Activated CD8-positive, alpha-beta memory T cell treated with anti-CD3 and anti-CD28 coated beads, Interleukin-2, amount 50 U/mL, for 24 hours (primary cell): ENCODE data around the gene CNTNAP2.

Experiments
- DNase-seq: peaks from one replicate; pipeline ENCODE4 v3.0.0-alpha.2; 2020; ENCODE audit errors: extremely low read depth

CNTNAP2 gene

DNA sequence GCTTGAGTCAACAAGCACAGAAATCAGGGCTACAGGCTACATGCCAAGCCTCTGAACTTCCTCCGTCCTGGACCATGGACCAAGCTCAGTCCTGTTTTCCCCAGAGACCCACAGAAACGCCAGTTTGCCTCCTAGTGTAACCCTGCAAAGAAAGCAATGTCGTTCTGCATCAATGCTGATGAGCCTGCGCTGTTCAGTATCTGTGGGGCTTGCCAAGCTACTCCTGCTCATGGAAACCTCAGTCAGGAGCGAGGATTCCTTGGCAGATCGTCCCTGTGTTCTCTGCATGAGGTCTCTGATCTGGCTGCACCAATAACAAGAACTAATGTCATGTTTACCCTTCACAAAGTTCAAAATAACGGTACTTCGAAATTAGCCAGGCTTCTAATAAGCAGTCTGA lies 1978.5 kb downstream of the CNTNAP2 start:
- no peak for DNase-seq

DNA sequence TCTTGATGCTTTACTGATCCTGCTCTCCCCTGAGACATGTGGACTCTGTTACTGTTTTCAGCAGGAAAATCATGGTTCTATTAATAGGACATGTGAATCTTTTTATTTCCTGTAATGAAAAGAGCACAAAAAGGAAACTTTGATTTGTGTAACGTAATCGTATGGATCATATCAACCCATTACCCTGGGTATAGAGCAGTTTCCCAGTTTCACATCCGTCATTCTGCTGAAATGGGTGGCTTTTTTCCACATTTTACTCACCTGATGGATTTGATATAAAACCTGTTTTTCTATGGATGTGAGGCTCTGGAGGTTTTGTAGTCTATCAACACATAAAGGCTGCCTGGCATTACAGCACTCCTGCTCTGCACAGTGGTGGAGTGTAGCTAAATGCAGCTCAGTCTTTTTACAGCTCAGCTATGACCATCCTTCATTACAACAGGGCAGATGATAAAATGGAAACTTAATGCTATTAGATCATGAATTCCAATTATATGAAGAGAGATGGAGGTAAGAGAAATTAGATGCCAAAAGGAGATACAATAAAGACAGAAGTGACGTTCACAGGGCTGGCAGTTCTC lies 1987.6 kb downstream of the CNTNAP2 start:
- DNase-seq = no peak

DNA sequence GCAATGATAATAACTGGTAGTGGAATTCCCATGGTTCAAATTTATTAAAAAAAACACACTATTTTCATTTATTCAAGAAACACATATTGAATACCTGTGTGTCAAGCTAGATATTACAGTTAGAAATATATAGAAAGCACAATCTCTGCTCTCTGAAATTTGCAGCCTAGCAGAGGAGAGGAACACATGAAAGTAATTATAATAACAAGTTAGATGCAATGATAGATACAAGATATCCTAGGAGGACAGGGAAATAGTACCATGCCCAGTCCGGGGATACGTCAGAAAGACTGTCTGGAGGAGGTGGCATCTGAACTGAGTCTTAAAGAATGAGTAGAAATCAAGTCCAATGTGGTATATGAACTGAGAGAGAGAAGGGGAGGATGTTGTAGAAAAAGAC lies 1988.3 kb downstream of the CNTNAP2 start:
- DNase-seq = no peak

DNA sequence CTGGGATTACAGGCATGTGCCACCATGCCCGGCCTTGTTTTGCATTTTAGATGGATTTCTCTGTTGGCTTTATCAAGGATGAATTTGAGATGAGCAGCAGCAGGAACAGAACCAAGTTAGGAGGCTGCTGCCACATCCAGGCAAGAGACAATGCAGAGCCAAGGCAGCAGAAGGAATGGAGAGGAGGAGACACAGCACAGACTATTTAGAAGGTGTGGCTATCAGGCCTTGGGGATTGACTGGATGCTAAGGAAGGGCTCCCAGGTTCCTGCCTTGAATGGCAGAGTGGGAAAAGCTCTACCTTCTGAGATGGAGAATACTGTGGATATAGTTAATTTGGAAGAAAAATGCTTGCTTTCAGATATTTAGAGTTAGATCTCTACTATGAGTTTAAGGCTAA lies 1989.3 kb downstream of the CNTNAP2 start:
- DNase-seq = no peak

DNA sequence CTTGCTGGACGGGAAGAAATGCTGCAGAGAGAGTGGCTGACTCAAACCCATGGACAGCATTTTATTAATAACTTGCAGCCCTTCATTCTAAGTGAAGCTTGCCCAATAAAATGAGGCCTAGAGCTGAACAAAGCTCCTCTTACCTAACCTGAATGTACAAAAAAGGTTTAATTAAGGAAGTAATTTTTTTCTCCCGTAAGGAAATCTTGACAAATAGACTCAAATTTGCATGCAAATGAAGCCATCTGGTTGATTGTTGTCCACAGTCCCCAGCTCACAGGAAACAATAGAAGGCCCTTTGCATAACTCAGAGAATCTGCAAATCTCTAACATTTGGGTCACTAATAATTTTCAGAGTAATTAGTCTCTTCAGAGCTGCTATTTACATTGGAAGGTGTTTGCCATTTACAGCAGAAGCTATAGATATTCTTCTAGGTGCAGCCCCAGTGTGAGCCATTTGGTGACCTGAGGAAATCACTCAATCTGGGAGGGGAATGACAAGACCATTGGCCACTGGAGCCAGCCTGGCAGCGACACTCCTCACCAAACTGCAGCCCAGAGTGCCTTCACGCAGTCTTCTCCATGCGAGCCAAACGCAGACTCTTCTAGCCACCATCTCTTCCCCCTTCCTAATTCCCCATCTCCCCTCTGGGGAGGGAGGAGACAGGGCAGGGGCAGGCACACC lies 1991.0 kb downstream of the CNTNAP2 start:
- DNase-seq = no peak

DNA sequence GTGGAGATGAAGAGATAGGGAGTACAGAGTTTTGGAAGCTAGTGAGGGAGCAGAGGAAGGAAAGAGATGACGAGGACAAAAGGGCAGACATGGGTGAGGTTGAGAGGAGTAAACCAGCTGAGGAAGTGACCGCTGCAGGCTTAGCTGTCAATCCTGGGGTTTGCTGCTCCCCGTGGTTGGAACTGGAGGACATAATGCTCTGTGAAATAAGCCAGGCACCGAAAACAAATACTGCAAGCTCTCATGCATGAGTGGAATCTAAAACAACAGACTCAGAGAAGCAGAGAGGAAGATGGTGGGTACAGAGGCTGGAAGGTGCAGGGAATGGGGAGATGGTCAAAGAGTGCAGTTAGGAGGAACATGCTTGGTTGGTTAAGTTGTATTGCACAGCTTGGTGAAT lies 1991.8 kb downstream of the CNTNAP2 start:
- no peak for DNase-seq

DNA sequence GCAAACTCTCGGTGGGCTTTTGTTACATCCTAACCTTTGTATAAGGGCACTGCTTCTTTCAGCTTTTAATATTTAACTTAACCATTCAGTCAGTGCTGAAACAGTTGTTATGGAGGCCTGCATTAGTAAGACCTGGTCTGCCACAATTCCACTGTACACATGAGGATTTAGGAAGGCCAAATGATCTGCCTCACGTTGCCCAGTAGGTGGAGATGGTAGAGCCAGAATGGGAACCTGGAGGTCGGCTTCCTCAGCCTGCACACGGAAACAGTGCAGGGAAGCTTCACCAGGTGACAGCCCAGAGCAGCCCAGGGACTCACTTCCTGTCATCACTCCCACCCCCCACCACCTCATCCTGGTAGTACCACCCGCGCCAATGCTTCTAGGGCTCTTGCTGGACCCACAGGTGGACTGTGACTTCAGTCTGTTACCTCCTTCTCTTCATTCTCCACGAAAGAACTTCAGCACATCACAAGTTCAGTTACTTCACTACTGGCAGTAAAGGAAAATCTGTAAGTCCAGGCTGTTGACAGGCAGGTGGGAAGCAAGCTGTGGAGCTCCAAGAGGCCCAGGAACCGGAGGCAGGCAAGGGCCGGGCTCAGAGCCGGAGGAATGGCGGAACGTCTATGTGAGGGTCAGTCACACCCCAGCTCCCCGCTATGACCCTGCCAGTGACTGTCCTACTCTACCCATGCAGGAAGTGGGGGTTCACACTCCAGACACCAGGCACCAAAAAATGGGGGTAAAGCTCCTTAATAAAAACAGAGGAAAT lies 1993.7 kb downstream of the CNTNAP2 start:
- no peak for DNase-seq

DNA sequence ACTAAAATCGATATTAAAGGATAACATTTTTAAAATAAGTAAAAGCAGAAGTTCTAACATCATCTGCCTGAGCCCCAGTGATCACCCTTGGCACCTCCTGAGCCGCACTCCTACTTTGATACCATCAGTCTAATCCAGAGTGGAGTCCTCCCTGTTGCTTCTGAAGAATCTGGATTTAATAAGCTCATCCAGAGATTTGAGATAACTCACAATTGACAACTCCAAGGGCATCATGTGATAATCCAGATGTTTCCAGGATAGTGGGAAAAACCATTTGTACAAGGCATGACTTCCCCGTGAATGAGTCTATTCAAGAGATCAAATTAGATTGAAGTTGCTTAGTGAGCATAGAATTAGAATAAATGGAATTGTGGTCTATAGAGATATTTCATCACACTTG lies 1998.2 kb downstream of the CNTNAP2 start:
- no peak for DNase-seq

DNA sequence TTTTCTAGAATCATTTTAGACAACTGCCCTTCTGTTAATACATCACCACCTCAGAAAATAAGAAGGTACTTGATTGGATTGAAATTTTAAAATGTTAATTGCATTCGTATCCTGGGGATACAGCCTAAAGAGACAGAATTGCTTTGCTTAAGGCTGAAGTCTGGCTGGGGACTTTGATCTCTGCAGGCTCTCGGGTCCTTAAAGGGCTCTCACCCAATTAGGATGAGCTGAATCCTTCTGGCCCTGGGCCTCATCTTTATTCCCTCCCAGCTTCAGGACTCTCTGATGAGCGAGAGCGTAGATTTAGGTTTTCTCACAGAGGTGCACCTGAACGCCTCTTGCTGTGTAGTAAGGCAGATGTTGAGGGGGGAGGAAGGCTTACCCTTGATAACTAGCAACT lies 1998.7 kb downstream of the CNTNAP2 start:
- no peak for DNase-seq

DNA sequence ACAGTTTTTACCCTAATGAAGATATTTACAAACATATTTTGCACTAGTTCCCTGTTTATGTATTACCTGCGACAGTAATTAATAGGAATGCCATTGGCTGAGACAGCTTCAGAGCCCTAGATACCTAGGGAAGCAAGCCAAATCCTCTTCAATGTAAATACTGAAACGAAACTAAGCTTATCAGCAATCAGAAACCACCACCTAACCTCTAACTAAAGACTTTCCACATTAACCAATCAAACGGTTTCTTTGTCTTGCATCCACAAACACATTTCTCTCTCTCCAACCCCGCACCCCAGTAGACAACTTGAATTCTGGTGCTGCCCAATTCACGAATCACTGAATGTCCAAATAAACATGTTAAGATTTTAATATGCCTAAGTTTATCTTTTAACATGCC lies 1999.6 kb downstream of the CNTNAP2 start:
- no peak for DNase-seq

DNA sequence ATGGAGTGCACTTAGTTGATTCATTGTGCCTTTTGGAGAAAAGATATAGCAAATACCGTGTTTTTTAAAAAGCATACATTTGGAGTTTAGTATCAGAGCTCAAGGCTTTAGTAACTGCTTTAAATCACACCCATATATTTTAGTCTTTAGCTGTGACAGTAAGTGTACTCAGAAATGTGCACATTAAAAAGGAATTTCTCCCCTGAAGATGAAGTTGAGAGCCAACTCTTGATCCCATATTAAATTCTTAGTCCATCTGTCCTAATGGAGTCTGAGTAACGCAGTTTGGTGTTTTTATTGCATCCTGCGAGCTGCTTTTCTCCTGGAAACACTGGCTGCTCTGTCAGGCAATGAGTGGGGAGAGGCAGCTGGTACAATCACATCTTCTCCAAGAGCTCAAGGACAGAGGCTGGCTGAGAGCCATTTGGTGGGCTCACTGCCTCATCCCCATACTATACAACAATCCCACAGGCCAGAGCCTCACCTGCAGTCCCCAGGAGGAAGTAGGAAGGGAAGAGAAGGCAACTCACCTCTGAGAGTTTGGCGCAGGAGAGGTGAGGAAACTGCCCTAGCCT lies 2000.3 kb downstream of the CNTNAP2 start:
- no peak for DNase-seq

DNA sequence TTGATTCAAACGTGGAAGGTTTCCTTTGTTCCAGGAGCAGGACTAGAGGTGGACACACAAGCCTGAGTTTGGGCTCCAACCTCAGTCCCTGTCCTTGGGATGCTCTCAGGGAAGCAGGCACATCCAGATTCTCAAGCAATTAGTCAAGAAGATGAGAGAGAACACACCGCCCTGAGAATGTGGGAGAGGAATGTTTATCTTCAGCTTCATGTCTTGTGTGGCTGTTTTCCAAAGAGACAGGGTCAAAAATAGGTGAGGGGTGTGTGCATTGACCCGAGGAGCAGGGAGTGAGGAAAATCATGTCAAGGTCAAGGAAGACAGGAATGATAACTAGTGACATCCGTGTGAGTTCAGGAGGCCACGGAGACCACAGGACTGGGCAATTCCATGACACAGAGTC lies 2001.8 kb downstream of the CNTNAP2 start:
- no peak for DNase-seq

DNA sequence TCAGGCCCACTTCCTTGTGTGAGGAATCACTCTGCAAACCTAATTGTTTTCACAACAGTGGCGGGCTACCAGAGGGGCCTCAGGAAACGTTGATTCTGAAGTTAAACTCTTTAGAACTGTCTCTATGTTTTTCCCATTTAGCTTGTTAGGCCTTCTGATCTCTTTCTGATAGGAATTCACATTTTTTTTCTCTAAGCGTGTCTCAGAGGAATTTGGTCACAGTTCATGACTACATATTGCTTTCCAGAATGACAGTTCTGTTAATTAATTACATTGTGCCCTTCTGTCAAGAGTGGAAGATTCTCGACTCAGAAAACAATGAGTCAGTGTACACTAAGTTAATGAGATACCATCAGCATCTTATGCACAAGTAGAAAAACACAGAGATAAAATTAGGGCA lies 2004.8 kb downstream of the CNTNAP2 start:
- no peak for DNase-seq

DNA sequence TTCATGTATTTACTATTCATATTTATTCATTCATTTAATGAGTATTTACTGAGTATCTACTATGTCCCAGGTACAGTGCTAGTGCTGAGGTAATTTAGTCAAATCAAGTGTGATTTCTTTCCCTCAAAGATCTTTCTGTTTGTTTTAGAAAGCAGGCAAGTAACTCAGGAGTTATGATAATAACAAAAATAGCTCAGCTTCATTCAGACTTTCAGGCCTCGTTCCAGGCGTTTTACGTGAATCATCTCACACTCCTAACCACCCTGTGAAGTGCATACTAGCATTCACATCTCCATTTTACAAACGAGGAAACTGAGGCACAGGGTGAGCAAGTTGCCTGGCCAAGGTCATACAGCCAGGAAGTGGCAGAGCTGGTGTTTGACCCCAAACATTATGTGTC lies 2005.2 kb downstream of the CNTNAP2 start:
- DNase-seq = no peak

DNA sequence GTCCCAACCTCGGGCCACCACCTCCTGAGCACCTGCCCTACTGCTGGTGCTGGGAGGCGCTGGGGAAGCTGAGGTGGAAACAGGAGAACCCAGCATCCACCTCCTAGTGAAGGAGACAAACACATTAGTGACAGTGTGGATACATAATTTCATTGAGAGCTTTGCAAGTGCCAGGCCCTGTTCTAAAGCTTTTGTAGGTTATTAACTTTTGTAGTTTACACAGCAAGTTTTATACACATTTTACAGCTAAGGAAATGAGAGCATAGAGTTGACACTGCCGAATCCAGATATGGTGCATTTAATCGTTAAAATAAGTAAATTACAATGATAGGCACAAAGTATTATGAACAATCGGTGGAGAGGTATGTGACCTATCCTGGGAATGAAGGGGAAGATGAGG lies 2007.9 kb downstream of the CNTNAP2 start:
- DNase-seq = no peak

DNA sequence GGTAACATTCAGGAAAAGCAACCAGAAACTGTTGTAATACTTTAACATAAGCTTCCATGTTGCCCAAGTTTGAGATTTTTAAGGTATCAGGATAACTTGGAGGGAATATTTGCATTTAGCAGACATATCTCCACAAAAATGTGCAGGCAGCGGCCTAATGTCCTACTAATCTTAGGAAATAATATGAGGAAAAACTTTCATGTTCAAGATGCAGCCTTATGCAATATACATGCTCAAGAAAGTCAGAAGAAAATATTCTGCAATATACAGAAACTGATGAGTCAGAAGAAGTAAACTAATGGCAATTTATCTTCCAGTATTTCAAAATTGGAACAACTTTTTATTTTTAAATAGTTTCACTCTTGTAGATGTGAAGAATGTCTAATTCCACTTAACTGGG lies 2010.8 kb downstream of the CNTNAP2 start:
- DNase-seq = no peak

DNA sequence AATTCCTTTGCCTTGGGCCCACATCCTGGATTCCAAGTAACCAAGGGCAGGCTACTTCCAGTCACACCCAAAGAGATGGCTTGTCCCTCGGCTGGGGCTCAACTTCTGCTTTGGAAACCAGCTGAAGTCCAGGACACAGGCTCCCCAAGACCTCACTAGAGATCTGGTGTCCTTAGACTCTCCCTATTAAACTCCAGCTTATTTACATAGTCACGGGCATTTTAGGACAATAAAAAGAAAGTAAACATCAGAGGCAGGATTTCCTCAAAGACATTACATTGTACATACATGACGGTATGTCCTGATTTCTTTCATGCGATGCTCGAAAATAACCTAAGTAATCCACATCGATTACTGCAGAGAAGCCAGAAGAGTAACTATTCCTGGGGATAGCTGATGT lies 2012.4 kb downstream of the CNTNAP2 start:
- no peak for DNase-seq

DNA sequence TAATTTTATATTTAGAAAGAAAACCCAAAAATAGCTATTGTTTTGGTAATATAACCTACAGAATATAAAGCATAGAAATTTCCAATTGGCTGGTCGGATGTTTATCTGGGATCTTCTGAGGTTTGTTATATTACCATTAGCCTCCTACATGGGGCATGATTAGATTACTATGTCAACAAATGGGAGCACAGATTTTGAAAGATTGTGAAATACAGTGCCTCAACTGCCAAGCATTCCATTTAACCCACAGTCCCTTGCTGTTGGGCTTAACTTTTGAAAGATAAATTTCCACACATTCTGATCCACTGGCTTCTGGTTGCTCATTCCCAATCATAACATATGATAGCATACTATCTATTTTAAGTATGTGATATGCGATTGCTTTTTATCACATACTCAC lies 2018.5 kb downstream of the CNTNAP2 start:
- no peak for DNase-seq

DNA sequence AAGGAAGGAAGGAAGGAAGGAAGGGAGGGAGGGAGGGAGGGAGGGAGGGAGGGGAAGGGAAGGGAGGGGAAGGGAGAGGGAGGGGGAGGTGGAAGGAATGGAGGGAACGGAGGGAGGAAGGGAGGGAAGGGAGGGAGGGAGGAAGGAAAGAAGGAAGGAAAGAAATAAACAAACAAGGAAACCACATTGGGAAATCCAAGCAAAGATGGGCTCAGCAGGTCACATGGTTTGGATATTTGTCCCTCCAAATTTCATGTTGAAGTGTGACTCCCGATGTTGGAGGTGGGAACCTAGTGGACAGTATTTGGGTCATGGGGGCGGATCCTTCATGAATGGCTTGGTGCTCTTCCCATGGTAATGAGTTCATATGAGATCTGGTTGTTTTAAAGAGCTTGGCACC lies 2019.4 kb downstream of the CNTNAP2 start:
- no peak for DNase-seq

DNA sequence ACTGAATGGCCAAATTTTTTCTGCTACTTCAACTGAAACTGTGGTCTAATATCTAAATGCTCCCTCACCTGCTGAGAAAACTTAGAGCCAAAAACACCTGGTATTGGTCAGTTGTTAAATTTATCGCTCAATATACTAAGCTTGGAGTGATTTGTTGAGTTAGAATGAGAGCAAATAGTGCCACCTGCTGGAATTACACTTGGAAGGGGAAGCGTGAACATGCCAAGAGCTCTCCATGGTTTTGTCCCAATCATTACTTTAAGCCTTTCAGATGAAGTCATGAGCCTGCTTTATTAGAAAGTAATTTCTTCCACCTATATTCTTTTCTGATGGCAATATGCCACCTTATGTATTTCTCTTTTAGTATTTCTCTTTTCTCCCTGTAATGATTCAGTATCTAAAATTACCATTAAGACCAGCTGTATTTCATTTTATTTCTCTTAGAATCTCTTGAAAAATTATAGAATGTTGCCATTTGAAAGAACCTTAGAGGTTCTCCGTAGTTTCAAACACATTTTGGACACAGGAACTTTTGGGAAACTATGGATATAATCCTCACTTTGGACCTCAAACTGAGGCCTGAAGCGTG lies 2026.2 kb downstream of the CNTNAP2 start:
- no peak for DNase-seq

DNA sequence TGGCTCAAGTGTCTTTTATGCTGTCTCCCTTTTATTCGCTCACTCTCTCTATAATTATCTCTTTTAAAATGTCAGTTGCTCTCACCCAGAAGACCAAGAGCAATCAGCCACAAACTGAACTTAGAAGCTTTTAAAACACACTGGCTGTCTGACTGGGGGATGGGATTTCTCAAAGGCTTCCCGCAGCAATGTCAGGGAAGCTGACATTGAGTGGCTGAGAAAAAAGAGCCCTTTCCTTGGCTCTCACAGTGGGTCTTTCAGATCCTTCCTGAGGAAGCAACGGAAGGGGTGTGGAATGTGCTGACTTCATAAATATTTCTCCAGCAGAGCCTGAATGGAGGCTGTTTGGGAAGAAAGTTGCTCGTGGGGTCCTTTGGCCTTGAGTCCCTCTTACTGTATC lies 2028.2 kb downstream of the CNTNAP2 start:
- DNase-seq = no peak

DNA sequence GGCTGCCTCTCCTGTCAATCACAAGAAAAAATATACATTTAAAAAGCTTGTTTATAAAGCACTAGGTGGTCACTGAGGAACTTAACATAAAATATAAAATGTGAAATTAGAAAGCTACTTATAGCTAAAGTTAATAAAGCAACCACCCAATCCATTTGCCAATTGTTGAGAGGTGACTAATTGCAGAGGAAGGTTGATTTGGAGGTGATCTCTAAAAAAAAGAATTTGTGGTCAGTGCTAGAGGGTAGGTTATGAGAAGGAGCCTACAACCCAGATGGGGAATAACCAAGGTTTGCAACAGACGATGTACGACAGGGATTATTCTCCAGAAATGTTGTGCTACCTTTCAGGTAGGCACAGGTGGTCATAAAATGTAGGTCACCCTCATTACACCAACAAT lies 2029.7 kb downstream of the CNTNAP2 start:
- DNase-seq = no peak

DNA sequence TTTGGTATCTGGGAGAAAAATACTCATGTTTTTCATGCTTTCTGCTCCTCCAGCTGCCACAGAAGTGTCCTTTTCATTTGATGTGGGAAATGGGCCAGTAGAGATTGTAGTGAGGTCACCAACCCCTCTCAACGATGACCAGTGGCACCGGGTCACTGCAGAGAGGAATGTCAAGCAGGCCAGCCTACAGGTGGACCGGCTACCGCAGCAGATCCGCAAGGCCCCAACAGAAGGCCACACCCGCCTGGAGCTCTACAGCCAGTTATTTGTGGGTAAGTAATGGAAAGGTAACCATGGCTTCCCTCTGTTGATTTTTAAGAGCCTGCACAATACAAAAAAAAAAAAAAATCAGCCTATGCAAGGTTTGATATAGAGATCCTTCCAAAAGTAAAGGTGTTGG lies 2030.8 kb downstream of the CNTNAP2 start:
- DNase-seq = no peak
